SH-SY5Y (cell line): ENCODE measurements around the gene ATG7.

Source experiments
- GATA2 ChIP-seq: IDR thresholded peaks from 2 replicates; pipeline ENCODE4 v1.6.1; 2011; ENCODE audit warnings: mild to moderate bottlenecking, low read depth, low read length
- GATA3 ChIP-seq: IDR thresholded peaks from 2 replicates; pipeline ENCODE4 v1.6.1; 2011; ENCODE audit warnings: low read depth, mild to moderate bottlenecking, low read length, moderate library complexity

DNA sequence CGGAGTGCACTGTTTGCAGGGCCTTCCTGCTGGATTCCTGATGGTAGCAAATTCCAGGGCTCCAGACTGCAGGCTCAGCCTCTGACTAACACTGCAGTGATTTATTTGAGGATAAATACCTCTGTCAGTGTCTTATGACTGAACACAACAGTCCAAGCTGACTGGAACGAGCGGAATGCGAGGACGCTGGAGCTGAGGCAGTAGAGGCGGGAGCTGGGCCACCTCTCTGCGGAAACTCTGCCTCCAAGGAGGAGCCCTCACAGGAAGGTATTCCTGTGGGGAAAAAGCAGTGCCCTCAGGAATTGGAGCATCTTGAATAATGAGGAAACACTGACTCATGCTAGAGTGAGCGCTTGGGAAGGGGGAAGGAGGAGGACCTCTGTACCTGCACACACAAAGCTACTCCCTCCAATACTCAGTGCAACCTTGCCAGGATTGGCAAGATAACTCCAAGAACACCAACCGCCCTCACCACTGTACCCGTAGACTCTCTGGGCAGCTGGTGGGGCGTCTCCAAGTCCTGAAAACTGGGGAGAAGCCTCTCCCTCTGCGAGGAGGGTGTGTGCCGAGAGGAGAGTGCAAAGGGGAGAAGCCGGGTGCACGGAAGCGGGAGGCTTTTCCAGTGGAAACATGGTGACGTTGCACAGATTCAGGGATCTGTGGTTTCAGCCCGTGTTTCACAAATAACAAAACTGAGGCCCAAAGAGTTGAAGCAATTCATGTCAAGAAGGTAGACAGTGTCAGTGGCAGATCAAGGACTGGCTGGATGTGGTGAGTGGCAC is 328.5 kb downstream of the ATG7 start:
- TF ChIP-seq GATA2 (no peak), GATA3 (no peak)
